MV-4-11 (cell line): ENCODE measurements around the gene B9D1.

Source experiments
- DNase-seq: peaks from one replicate; lab custom pipeline; 2025; lab: John Stamatoyannopoulos, UW

B9D1 gene

GRCh38 chr17:19388791-19389785, 26.6 kb upstream of the B9D1 start:
- no peak for DNase-seq

GRCh38 chr17:19387921-19388521, 25.5 kb upstream of the B9D1 start:
- no peak for DNase-seq

- DNase-seq = no peak
Observed at GRCh38 chr17:19386974-19387920, 24.7 kb upstream of the B9D1 start, which contains the start of gene MFAP4. TSS of gene MFAP4 (minus strand) at chr17:19387190. CDS start at chr17:19387155, 35 bp downstream.

GRCh38 chr17:19386051-19386929, 23.8 kb upstream of the B9D1 start:
- DNase-seq = peak; percentile 88

- DNase-seq = no peak
Observed at GRCh38 chr17:19385521-19385983, 23.0 kb upstream of the B9D1 start.

GRCh38 chr17:19384723-19385391, 22.3 kb upstream of the B9D1 start:
- peak; percentile 92 for DNase-seq

GRCh38 chr17:19383681-19384470, 21.4 kb upstream of the B9D1 start:
- DNase-seq = no peak

- no peak for DNase-seq
Observed at GRCh38 chr17:19382531-19383444, 20.3 kb upstream of the B9D1 start.

- DNase-seq = no peak
Observed at GRCh38 chr17:19381741-19382444, 19.4 kb upstream of the B9D1 start.

GRCh38 chr17:19381361-19381740, 18.8 kb upstream of the B9D1 start:
- no peak for DNase-seq

- DNase-seq = no peak
Observed at GRCh38 chr17:19380481-19381301, 18.2 kb upstream of the B9D1 start.

- DNase-seq = no peak
Observed at GRCh38 chr17:19379361-19380065, 17.0 kb upstream of the B9D1 start.

GRCh38 chr17:19378416-19379360, 16.2 kb upstream of the B9D1 start, which contains the start of gene MAPK7:
TSS of gene MAPK7 (plus strand) at chr17:19378498. CDS start at chr17:19378901, 403 bp downstream.
- no peak for DNase-seq

- peak; percentile 98 for DNase-seq
Observed at GRCh38 chr17:19377602-19378415, 15.3 kb upstream of the B9D1 start.
